Keratinocyte (primary cell): ENCODE measurements around the gene MLN. TPM values are rescaled to one million over a fixed set of nuclear protein-coding genes. Genes with fewer than 3 reads are reported as not detected.
A peak's percentile ranks its signal among the peaks of the same experiment; 100 is the strongest.

Experiments used
- DNase-seq: peaks from one replicate; pipeline ENCODE4 v3.0.0-alpha.2; 2011; ENCODE audit warnings: low read depth, missing footprints, low spot score
- FAIRE-seq: peaks from 2 replicates; lab custom pipeline; 2011; peaks lifted over from hg19 to GRCh38; lab: Jason Lieb, UNC
- H2AFZ ChIP-seq: 2 replicates; pipeline ENCODE4 v1.6.0; 2012; ENCODE audit warnings: low read length, control low read depth, inconsistent platforms; ENCODE audit not compliant: control insufficient read depth
- H3K27ac ChIP-seq: 2 replicates; pipeline ENCODE4 v1.5.1; 2011; ENCODE audit warnings: low read length; ENCODE audit not compliant: control insufficient read depth, insufficient read depth
- H3K27me3 ChIP-seq: 3 replicates; pipeline ENCODE4 v1.6.0; 2011; ENCODE audit warnings: low read length; ENCODE audit not compliant: control insufficient read depth, insufficient read depth; ENCODE audit errors: extremely low read depth
- H3K36me3 ChIP-seq, 2 experiments: 2 replicates in 1 of 2; 3 replicates in 1 of 2; pipeline ENCODE4 v1.5.1; 2011; ENCODE audit warnings: low read length in 2 of 2, mild to moderate bottlenecking in 1 of 2; ENCODE audit not compliant: control insufficient read depth in 2 of 2, insufficient read depth in 2 of 2; ENCODE audit errors: extremely low read depth in 1 of 2
- H3K4me1 ChIP-seq: 3 replicates; pipeline ENCODE4 v1.5.1; 2011; ENCODE audit warnings: low read length; ENCODE audit not compliant: control insufficient read depth, insufficient read depth; ENCODE audit errors: extremely low read depth
- H3K4me2 ChIP-seq: 3 replicates; pipeline ENCODE4 v1.6.0; 2011; ENCODE audit warnings: low read depth, low read length; ENCODE audit not compliant: control insufficient read depth, insufficient read depth; ENCODE audit errors: extremely low read depth
- H3K4me3 ChIP-seq, 3 experiments: fragments of 200-600 bp in 1 of 3; sonication (generic) in 1 of 3; 2 replicates in 2 of 3; 3 replicates in 1 of 3; pipeline ENCODE4 v1.5.1; 2011 to 2016; ENCODE audit warnings: low read length in 3 of 3, mild to moderate bottlenecking in 3 of 3, control low read depth in 2 of 3, inconsistent platforms in 1 of 3, low read depth in 1 of 3, mixed read lengths in 1 of 3, mixed run types in 1 of 3, moderate library complexity in 1 of 3; ENCODE audit not compliant: control insufficient read depth in 2 of 3, insufficient read depth in 2 of 3; ENCODE audit errors: extremely low read depth in 1 of 3
- H3K79me2 ChIP-seq: 2 replicates; pipeline ENCODE4 v1.6.0; 2012; ENCODE audit warnings: low read length; ENCODE audit not compliant: control insufficient read depth, insufficient read depth
- H3K9ac ChIP-seq: 3 replicates; pipeline ENCODE4 v1.6.0; 2011; ENCODE audit warnings: low read length; ENCODE audit not compliant: control insufficient read depth, insufficient read depth; ENCODE audit errors: extremely low read depth
- H3K9me1 ChIP-seq: 3 replicates; pipeline ENCODE4 v1.6.0; 2011; ENCODE audit warnings: low read length; ENCODE audit not compliant: control insufficient read depth, insufficient read depth; ENCODE audit errors: extremely low read depth
- H3K9me3 ChIP-seq: 2 replicates; pipeline ENCODE4 v1.5.1; 2012; ENCODE audit warnings: low read depth, low read length; ENCODE audit not compliant: control insufficient read depth
- H4K20me1 ChIP-seq: 3 replicates; pipeline ENCODE4 v1.6.0; 2011; ENCODE audit warnings: low read length; ENCODE audit not compliant: control insufficient read depth, insufficient read depth; ENCODE audit errors: extremely low read depth
- EZH2 ChIP-seq: IDR thresholded peaks from one replicate; pipeline ENCODE4 v1.6.1; 2012; ENCODE audit warnings: inconsistent platforms, mild to moderate bottlenecking, low read length, moderate library complexity
- dilution Hi-C: fragments of 300-500 bp; cut with MboI; formaldehyde crosslinking; loops from one replicate; pipeline ENCODE4 v1.7.0; 2020; ENCODE audit warnings: low sequenced_read_pairs; ENCODE audit not compliant: extremely low pct_ligation_motif_present
- polyA plus RNA-seq, 5 experiments: library from polyadenylated mRNA; depleted of rRNA in 3 of 5; stranded (reverse) in 3 of 5; stranded (forward) in 1 of 5; unstranded in 1 of 5; fragments of >200 nt; gene quantifications; 1 replicate in 1 of 5; 2 replicates in 3 of 5; 3 replicates in 1 of 5; pipeline versions ENCODE4 v1.2.1 to v1.2.3, GENCODE V29; 2011 to 2012; ENCODE audit warnings: missing spikeins in 2 of 5, low read depth in 1 of 5, low replicate concordance in 1 of 5
- TF ChIP-seq, protein P1 (sequence below), 3 experiments: IDR thresholded peaks in 1 of 3; conservative IDR thresholded peaks in 1 of 3; optimal IDR thresholded peaks in 1 of 3; 2 replicates in 2 of 3; 3 replicates in 1 of 3; pipeline versions ENCODE3 to v1.5.1; 2011; ENCODE audit warnings: low read length in 3 of 3, mild to moderate bottlenecking in 3 of 3, moderate library complexity in 2 of 3, control low read depth in 1 of 3, inconsistent platforms in 1 of 3; ENCODE audit not compliant: insufficient read depth in 2 of 3; ENCODE audit errors: extremely low read depth in 1 of 3

The MLN gene
- polyA plus RNA-seq, 1 donor (not counting 4 experiments of a cell fraction or from before 2014, with no cell fraction given), result not detected

DNA sequence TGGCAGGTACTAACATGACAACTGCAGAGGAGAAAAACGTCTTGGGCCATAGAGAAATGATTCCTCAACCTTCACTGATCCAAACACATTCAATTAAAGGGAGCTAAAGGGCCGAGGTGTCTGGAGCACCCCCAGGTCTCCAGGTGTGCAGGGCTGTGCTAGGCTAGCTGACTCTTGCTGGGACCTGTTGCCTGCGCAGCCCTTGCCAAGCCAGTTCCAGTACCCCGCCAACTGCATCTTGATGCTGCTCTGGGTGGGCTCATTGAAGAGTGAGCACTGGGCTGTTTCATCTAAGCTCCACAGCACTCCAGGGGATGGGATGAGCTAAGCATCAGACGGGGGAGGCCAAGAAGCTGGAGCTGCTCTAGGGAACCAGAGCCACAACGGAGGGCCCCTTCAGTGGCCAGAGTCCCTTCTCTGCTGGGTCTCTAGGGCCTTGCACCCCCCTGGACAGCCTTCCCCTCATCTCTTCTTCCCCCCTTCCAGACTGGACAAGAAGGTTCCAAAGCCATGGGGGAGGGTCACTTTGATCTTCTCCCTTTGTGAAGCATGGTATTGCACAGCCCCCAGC is 30.8 kb downstream of the MLN start:
- no peak for FAIRE-seq

DNA sequence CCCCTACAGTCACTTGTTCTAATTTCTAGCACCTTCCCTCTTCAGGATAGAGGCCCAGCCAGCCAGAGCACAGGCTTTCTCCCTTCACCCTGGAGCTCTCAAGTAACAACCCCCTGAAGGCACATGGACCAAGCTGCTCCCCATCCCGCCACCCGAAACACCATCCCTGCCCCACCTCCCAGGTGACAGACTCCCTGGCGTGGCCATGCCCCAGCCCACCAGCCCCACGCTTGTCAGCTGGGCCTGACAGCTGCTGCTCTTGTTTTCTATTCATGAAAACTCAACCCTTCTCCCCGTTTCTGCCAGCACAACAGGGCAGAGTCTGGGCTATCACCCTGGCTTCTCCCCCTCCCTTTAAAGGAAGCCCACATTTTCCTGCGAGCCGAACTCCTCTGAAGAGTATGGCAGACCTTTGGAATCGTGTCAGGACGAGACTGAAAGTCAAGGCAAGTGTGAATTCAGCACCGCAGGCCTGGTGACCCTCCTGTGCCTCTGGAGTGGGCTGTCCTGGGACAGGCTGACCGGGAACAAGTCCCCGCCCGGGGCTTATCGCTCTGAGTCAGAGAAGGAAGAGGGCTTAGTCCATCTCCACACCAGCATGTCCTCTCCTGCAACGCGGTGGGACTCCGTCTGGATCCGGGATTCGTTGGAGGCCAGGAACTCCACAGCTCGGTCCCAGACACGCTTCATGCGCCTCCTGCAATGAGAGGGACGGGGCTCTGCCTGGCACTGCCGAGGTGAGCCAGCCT is 31.5 kb downstream of the MLN start:
- H3K27ac ChIP-seq, result no peak overlapping the region
- no peak for FAIRE-seq
- no peak overlapping the region for H3K9ac ChIP-seq

More for the DNA sequence above, 30.8 kb downstream of the MLN start:
- Histone ChIP-seq H4K20me1 (peaks cover 4% of the 10 kb centered on the region), H3K4me1 (peaks cover 30% of the 10 kb centered on the region), H3K27me3 (peaks cover under 1% of the 10 kb centered on the region), H3K9me3 (no peaks in the 10 kb centered on the region), H3K4me2 (peak overlapping the region; percentile 43), H3K4me3 (no peak overlapping the region), H3K36me3 (peaks cover 32 to 43% of the 10 kb centered on the region in 2 experiments), H2AFZ (no peak overlapping the region), H3K79me2 (no peaks in the 10 kb centered on the region), H3K9ac (no peak overlapping the region), H3K9me1 (peaks cover 5% of the 10 kb centered on the region), H3K27ac (no peak overlapping the region)
- DNase-seq, result no peak
- no peak for TF ChIP-seq EZH2
- TF ChIP-seq, protein P1, sequence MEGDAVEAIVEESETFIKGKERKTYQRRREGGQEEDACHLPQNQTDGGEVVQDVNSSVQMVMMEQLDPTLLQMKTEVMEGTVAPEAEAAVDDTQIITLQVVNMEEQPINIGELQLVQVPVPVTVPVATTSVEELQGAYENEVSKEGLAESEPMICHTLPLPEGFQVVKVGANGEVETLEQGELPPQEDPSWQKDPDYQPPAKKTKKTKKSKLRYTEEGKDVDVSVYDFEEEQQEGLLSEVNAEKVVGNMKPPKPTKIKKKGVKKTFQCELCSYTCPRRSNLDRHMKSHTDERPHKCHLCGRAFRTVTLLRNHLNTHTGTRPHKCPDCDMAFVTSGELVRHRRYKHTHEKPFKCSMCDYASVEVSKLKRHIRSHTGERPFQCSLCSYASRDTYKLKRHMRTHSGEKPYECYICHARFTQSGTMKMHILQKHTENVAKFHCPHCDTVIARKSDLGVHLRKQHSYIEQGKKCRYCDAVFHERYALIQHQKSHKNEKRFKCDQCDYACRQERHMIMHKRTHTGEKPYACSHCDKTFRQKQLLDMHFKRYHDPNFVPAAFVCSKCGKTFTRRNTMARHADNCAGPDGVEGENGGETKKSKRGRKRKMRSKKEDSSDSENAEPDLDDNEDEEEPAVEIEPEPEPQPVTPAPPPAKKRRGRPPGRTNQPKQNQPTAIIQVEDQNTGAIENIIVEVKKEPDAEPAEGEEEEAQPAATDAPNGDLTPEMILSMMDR (optimal IDR thresholded peaks at IDR 0.05 in 1 of 3, IDR thresholded peaks at IDR 0.05 in 1 of 3, conservative IDR thresholded peaks at IDR 0.05 in 1 of 3; ENCODE audit: extremely low read depth in 1 of 3, insufficient read depth in 2 of 3, low read length in 3 of 3), result no peak
- dilution Hi-C loops, result no loop called here

More for the DNA sequence above, 31.5 kb downstream of the MLN start:
- Histone ChIP-seq H3K9me3 (no peaks in the 10 kb centered on the region), H4K20me1 (peaks cover 4% of the 10 kb centered on the region), H3K4me1 (peaks cover 30% of the 10 kb centered on the region), H2AFZ (no peak overlapping the region), H3K79me2 (no peaks in the 10 kb centered on the region), H3K4me3 (no peak overlapping the region), H3K9me1 (peaks cover 5% of the 10 kb centered on the region), H3K36me3 (peaks cover 27 to 37% of the 10 kb centered on the region in 2 experiments), H3K4me2 (peak overlapping the region; percentile 43), H3K27me3 (peaks cover 8% of the 10 kb centered on the region)
- no peak for DNase-seq
- dilution Hi-C loops, result no loop called here
- TF ChIP-seq, protein P1 (optimal IDR thresholded peaks at IDR 0.05 in 1 of 3, IDR thresholded peaks at IDR 0.05 in 1 of 3, conservative IDR thresholded peaks at IDR 0.05 in 1 of 3; ENCODE audit: extremely low read depth in 1 of 3, insufficient read depth in 2 of 3, low read length in 3 of 3), result no peak
- no peak for TF ChIP-seq EZH2
